ENCODE data around the gene ZNF385C.
A peak's percentile ranks its signal among the peaks of the same experiment; 100 is the strongest.

- TF ChIP-seq ZBTB33 (IDR thresholded peaks at IDR 0.05) (no peak), CTCF (IDR thresholded peaks at IDR 0.05; ENCODE audit: low read depth, low read length, missing input control) (peak; percentile 25), TAF1 (conservative IDR thresholded peaks at IDR 0.05) (no peak), YY1 (IDR thresholded peaks at IDR 0.05) (no peak)
Measured at GRCh38 chr17:42027961-42028790, 70.1 kb downstream of the ZNF385C start.
